DND-41 (cell line): ENCODE measurements around the gene UACA.

Experiments used
- ATAC-seq: fragments of 200-7000 bp; cut with Tn5 transposase; 3 replicates; pipeline ENCODE4 v1.9.1; 2021; ENCODE audit warnings: low read depth; ENCODE audit not compliant: insufficient read depth
- DNase-seq: peaks from one replicate; pipeline ENCODE4 v3.0.0-alpha.2; 2020
- H2AFZ ChIP-seq: 2 replicates; pipeline ENCODE4 v1.6.0; 2012; ENCODE audit warnings: low read depth, low read length
- H3K27ac ChIP-seq: 2 replicates; pipeline ENCODE4 v1.5.1; 2012; ENCODE audit warnings: low read length, inconsistent platforms
- H3K27me3 ChIP-seq: fragments of 200-600 bp; sonication (generic); 2 replicates; pipeline ENCODE4 v1.6.0; 2012; ENCODE audit warnings: low read length, mild to moderate bottlenecking, inconsistent platforms; ENCODE audit not compliant: insufficient read depth, poor library complexity
- H3K36me3 ChIP-seq: 2 replicates; pipeline ENCODE4 v1.5.1; 2012; ENCODE audit warnings: low read length, inconsistent platforms; ENCODE audit not compliant: insufficient read depth
- H3K4me1 ChIP-seq: 2 replicates; pipeline ENCODE4 v1.5.1; 2012; ENCODE audit warnings: mild to moderate bottlenecking, low read length; ENCODE audit not compliant: insufficient read depth
- H3K4me2 ChIP-seq: 2 replicates; pipeline ENCODE4 v1.6.0; 2012; ENCODE audit warnings: mild to moderate bottlenecking, moderate library complexity, low read length, inconsistent platforms; ENCODE audit not compliant: insufficient read depth
- H3K4me3 ChIP-seq, 2 experiments: fragments of 200-600 bp in 1 of 2; shearing (Covaris generic) in 1 of 2; 2 replicates each; pipeline ENCODE4 v1.5.1; 2012 to 2016; ENCODE audit warnings: inconsistent platforms in 2 of 2, low read length in 2 of 2, mild to moderate bottlenecking in 2 of 2, low read depth in 1 of 2, moderate library complexity in 1 of 2
- H3K79me2 ChIP-seq: 2 replicates; pipeline ENCODE4 v1.6.0; 2012; ENCODE audit warnings: low read length, inconsistent platforms; ENCODE audit not compliant: insufficient read depth
- H3K9ac ChIP-seq: 2 replicates; pipeline ENCODE4 v1.6.0; 2012; ENCODE audit warnings: low read depth, mild to moderate bottlenecking, inconsistent platforms, low read length, moderate library complexity
- H3K9me3 ChIP-seq: 2 replicates; pipeline ENCODE4 v1.5.1; 2012; ENCODE audit warnings: low read length, moderate library complexity, mild to moderate bottlenecking, inconsistent platforms; ENCODE audit not compliant: insufficient read depth, severe bottlenecking
- H4K20me1 ChIP-seq: 2 replicates; pipeline ENCODE4 v1.6.0; 2012; ENCODE audit warnings: low read length; ENCODE audit not compliant: insufficient read depth
- CTCF ChIP-seq: IDR thresholded peaks from 2 replicates; pipeline ENCODE4 v1.5.1; 2012; ENCODE audit warnings: borderline replicate concordance, low read length, moderate library complexity, mild to moderate bottlenecking; ENCODE audit not compliant: poor library complexity, severe bottlenecking; ENCODE audit errors: extremely low read depth
- EZH2 ChIP-seq: IDR thresholded peaks from 3 replicates; pipeline ENCODE4 v1.6.1; 2012; ENCODE audit warnings: borderline replicate concordance, low read depth, mild to moderate bottlenecking, moderate library complexity, low read length, inconsistent platforms; ENCODE audit not compliant: severe bottlenecking

UACA gene

GRCh38 chr15:70701171-70701570 is 62.2 kb downstream of the UACA start:
- no peaks in the 10 kb centered on the region for H4K20me1 ChIP-seq
- H3K27ac ChIP-seq = no peak overlapping the region
- no peaks in the 10 kb centered on the region for H3K79me2 ChIP-seq
- no peak overlapping the region for H2AFZ ChIP-seq
- ATAC-seq (no peak), DNase-seq (no peak)
- H3K4me1 ChIP-seq = no peaks in the 10 kb centered on the region
- no peak overlapping the region for H3K4me3 ChIP-seq
- TF ChIP-seq EZH2 (no peak), CTCF (no peak)
- no peak overlapping the region for H3K9ac ChIP-seq
- no peaks in the 10 kb centered on the region for H3K36me3 ChIP-seq
- no peaks in the 10 kb centered on the region for H3K9me3 ChIP-seq
- peaks cover 11% of the 10 kb centered on the region for H3K27me3 ChIP-seq
- H3K4me2 ChIP-seq = no peak overlapping the region

- DNase-seq = no peak
- no peak overlapping the region for H3K9ac ChIP-seq
- no peak overlapping the region for H2AFZ ChIP-seq
- H3K27ac ChIP-seq = no peak overlapping the region
- no peak overlapping the region for H3K4me3 ChIP-seq
- no peak for TF ChIP-seq EZH2
- no peak for TF ChIP-seq CTCF
- H3K36me3 ChIP-seq = no peaks in the 10 kb centered on the region
- no peaks in the 10 kb centered on the region for H3K79me2 ChIP-seq
- H3K4me2 ChIP-seq = no peak overlapping the region
- no peaks in the 10 kb centered on the region for H4K20me1 ChIP-seq
- H3K4me1 ChIP-seq = no peaks in the 10 kb centered on the region
- peaks cover 17% of the 10 kb centered on the region for H3K27me3 ChIP-seq
- H3K9me3 ChIP-seq = no peaks in the 10 kb centered on the region
- no peak for ATAC-seq
Measured at GRCh38 chr15:70699890-70700289, 63.5 kb downstream of the UACA start.

- Histone ChIP-seq H2AFZ (no peak overlapping the region), H3K4me1 (no peaks in the 10 kb centered on the region), H3K9me3 (no peaks in the 10 kb centered on the region), H4K20me1 (no peaks in the 10 kb centered on the region), H3K36me3 (no peaks in the 10 kb centered on the region), H3K4me3 (no peak overlapping the region), H3K27me3 (peaks cover 17% of the 10 kb centered on the region), H3K27ac (no peak overlapping the region), H3K9ac (no peak overlapping the region), H3K79me2 (no peaks in the 10 kb centered on the region), H3K4me2 (no peak overlapping the region)
- no peak for DNase-seq
- no peak for TF ChIP-seq EZH2
- TF ChIP-seq CTCF = no peak
- ATAC-seq = no peak
Measured at GRCh38 chr15:70698836-70699390, 64.4 kb downstream of the UACA start.

GRCh38 chr15:70698426-70698825 is 64.9 kb downstream of the UACA start:
- H3K27ac ChIP-seq = no peak overlapping the region

More at GRCh38 chr15:70698426-70698825, 64.9 kb downstream of the UACA start:
- Histone ChIP-seq H4K20me1 (no peaks in the 10 kb centered on the region), H3K36me3 (no peaks in the 10 kb centered on the region), H2AFZ (no peak overlapping the region), H3K27me3 (peaks cover 17% of the 10 kb centered on the region), H3K9ac (no peak overlapping the region), H3K4me2 (no peak overlapping the region), H3K4me3 (no peak overlapping the region), H3K4me1 (no peaks in the 10 kb centered on the region), H3K79me2 (no peaks in the 10 kb centered on the region), H3K9me3 (no peaks in the 10 kb centered on the region)
- ATAC-seq (no peak), DNase-seq (no peak)
- no peak for TF ChIP-seq EZH2
- no peak for TF ChIP-seq CTCF
